GM19193 (cell line): Measurements from ENCODE around the gene GPRIN3.

Source experiments
- POLR2A ChIP-seq: IDR thresholded peaks from 4 replicates; pipeline ENCODE4 v1.6.1; 2011; ENCODE audit not compliant: insufficient read depth, insufficient read length; ENCODE audit errors: extremely low read depth

Gene GPRIN3

DNA sequence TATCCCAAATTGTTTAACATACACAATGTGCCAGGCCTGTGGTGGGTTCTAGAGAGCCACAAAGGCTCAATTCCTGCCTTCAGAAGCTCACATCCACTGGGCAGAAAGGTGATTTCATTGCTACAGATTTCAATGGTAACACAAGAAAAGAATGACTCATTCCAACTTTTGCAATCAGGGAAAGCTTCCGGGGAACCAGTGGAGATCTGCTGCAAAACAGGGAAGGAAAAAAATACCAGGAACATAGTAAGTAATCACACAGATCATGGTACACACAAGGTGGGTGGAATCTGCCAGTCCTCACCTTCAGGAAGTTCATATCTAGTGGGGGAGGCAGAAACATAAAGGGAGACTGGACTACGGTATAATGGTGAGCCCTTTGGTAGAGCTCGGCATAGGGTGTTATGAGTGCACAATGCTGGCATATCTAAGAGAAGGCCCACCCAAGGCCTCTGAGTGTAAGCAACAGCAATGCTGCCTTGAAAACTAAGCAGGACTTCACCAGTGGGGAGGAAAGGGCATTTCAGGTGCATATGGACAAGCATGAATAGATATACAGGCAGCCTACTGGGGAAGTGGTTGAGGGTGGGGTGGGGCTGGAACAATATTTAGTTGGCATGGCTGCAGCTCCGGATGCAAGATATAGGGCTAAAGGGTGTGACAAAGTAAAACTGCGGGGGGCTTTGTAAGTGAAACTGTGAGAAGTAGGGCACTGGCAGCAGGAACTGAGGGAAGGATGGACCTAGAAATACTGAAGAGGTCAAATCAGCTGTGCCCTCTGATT lies 24.2 kb downstream of the GPRIN3 start:
- no peak for TF ChIP-seq POLR2A

DNA sequence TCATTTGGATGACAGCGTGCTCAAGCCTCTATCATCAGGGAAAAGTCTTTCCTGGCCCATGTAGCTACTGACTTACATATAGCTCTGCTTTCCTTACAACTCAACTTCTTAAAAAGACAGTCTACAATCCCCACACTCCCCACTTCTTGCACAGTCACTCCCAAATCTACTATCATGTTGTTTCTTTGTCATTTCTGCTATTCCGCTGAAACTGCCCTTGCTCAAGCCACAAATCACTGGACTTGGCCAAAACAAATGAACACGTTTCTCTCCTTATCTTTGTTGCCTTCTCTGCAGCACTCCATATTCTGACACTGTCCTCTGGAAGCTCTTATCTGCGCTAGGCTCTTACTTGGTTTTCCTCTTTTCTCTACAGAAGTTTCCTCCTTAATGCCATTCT lies 28.2 kb downstream of the GPRIN3 start:
- no peak for TF ChIP-seq POLR2A

GRCh38 chr4:89277412-89277811 lies 30.2 kb downstream of the GPRIN3 start:
- no peak for TF ChIP-seq POLR2A

DNA sequence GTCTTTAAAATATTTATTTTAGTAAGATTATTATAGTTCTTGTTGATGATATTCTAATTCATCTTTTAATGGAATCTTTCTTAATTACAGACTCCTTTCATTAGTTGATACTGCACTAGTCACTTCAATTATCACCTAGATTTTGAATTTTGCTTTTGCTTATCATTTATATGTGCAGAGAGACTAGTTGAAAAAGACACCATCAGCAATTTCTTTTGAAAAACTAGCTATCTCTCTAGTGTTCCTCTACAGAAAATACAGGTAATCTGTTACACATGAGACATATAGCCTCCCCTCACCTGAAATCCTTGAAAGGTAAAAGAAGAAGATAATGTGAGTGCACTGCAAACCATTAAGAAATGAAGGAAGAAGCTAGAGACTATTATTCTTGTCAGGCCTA lies 31.3 kb downstream of the GPRIN3 start:
- TF ChIP-seq POLR2A, result no peak

GRCh38 chr4:89275587-89275986 lies 32.0 kb downstream of the GPRIN3 start:
- no peak for TF ChIP-seq POLR2A

DNA sequence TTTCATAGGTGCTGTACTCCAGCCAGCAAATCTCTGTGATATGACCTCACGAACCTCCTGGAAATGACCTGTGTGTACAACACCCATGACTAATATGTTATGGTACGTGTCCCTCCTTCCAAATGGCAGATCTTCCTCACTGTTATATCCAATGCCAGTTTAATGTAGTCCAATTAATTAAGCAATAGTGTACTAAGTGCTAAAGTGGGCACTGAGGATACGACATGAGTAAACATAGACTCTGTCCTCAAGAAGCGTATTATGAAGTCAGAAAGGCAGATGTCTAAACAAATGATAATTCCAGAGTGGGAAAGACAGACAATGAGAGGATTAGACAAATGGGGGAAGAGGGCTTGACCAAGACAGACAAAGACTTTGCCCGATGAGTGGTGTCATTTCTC lies 33.9 kb downstream of the GPRIN3 start:
- no peak for TF ChIP-seq POLR2A

GRCh38 chr4:89270792-89271191 lies 36.8 kb downstream of the GPRIN3 start:
- TF ChIP-seq POLR2A, result no peak

DNA sequence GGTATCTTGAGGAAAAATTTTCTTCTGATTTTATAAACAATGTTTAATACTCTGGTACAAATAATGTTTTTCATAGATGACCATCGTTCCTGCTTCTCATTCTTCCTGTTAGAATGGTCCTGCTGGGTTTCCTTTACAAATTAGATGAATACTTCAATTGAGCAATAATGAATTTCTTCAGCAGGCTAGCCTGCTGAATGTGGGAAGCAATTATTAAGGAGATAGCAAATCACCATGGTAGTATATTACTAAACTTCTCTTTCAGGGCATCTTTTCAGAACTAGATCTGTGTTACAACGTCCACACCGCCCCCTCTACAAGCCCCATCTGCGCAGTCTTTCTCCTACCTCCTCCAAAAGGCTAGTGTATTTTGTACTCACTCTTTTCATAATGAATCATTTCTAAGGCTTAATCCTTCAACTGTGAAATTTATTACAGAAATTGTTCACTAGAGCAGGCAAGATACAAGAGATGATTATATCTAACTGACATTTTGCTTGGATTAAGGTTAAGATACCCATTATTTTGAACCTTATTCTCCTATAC lies 38.4 kb downstream of the GPRIN3 start:
- TF ChIP-seq POLR2A, result no peak

DNA sequence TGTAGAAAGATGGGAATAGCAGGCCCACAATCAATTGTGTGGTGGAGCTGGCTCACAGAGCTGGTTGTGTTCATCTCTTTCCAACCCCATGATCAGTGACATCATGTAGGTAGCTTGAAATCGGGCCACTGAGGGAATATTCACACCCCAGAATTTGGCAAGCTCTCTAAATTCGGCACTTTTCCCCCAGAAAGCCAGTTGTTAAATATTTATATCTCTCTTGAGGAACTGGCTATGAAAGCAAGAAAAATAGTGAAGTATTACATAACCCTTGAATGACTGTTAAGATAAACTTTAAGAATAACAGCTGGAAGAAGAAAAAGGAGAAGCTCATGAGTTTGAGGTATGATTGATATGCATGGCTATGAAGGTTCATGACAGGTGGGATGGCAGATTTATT lies 38.9 kb downstream of the GPRIN3 start:
- TF ChIP-seq POLR2A, result no peak

DNA sequence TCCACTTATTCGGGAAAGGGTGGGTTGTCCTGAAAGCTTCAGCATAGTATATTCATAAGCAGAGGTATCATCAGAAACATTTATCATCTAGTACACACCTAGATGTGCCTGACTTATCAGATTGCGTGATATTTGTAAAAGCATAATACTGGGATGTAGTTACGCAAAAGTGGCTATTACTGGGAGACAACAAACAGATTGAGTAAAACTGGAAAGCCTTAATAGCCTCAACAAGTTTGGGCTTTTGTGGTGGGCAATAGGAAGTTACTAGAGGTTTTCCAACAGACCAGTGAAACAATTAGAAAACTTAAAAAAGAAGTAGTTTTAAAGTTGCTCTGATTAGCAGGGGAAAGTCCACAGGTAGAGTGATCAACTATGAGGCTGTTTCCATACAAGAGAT lies 39.8 kb downstream of the GPRIN3 start:
- TF ChIP-seq POLR2A, result no peak

GRCh38 chr4:89267392-89267791 lies 40.2 kb downstream of the GPRIN3 start:
- TF ChIP-seq POLR2A, result no peak

- no peak for TF ChIP-seq POLR2A
These were observed 41.5 kb downstream of the GPRIN3 start for GRCh38 chr4:89266128-89266527.

DNA sequence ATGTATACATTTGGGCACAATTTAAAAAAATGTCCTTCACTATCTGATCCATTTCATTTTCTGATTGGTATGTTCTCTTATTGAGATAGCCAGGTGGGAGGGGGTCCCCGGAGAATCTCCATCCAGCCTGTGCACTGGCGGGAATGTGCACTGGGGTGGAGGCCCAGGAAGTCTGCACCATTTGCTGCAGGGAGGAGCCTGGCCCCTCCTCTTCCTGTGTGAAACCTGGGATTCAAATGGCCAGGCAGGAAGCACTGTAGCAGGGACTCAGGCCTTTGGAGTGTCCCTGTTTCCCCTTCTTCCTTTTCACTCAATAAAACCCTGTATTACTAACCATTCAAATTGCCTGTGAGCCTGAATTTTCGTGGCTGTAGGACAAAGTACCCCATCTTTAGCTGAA lies 44.3 kb downstream of the GPRIN3 start:
- TF ChIP-seq POLR2A, result no peak

DNA sequence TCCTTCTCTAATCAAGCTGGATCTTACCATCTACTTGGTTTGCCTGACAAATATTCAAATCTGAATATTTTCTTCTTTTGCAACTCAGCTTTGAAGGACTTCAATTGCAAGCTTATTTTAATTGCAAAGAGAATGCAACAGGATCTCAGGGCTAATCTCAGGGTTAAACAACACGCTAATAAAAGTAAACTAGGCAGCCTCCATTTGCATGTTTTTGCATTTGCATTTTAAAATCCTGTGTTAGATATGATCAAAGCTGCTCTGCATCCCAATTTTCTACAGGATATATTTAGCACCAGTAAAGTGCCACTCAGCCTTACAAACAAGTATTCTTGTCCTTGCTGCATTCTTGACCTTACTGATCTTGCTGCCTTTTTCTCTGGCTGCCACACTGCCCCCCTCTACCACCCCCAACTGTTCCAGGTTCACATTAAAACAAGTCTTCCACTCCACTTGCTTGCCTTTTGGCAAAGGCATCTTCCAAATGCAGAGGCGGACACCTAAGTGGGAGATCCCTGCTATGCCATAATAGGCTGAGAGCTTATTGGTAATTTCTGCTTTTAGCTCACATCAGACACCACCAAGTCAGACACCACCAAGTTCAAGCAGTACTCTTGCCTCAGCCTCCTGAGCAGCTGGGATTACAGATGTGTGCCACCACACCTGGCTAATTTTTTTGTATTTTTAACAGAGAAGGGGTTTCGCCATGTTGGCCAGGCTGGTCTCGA lies 48.1 kb downstream of the GPRIN3 start:
- TF ChIP-seq POLR2A, result no peak

- no peak for TF ChIP-seq POLR2A
These were observed 49.1 kb downstream of the GPRIN3 start for GRCh38 chr4:89258506-89258905.

GRCh38 chr4:89257376-89257775 lies 50.2 kb downstream of the GPRIN3 start:
- no peak for TF ChIP-seq POLR2A
